A673 (cell line): ENCODE results near the gene TMEM14A. TPM values are rescaled to one million over a fixed set of nuclear protein-coding genes. Genes with fewer than 3 reads are reported as not detected.

Source experiments
- BruUV-seq: library from RNA; stranded (reverse); fragments of 400-500 nt; replicated peaks from 2 replicates; lab custom pipeline; 2021; lab: Mats Ljungman, UMichigan
- CTCF ChIA-PET: fragments of 300-600 bp; sonication (Branson Sonifier 250); formaldehyde crosslinking; loops from one replicate; lab custom pipeline; 2022; ENCODE audit warnings: antibody characterized with exemption; lab: Charles Lee
- POLR2A ChIA-PET: fragments of 300-600 bp; sonication (Branson Sonifier 250); formaldehyde crosslinking; loops from one replicate; lab custom pipeline; 2022; ENCODE audit warnings: antibody characterized with exemption; ENCODE audit not compliant: low non-redundant PET; lab: Charles Lee
- DNase-seq: peaks from one replicate; pipeline ENCODE4 v3.0.0-alpha.2; 2015; ENCODE audit warnings: low spot score
- H3K27ac ChIP-seq: fragments of 200-600 bp; sonication (generic); 2 replicates; pipeline ENCODE4 v1.5.1; 2016; ENCODE audit warnings: mixed run types, low read depth, mild to moderate bottlenecking, mixed read lengths, antibody characterized with exemption, low read length; ENCODE audit not compliant: poor library complexity, severe bottlenecking
- H3K27me3 ChIP-seq: fragments of 200-600 bp; sonication (generic); replicated peaks from 2 replicates; pipeline ENCODE4 v1.6.1; 2017; ENCODE audit warnings: mixed run types, low read depth, mild to moderate bottlenecking, mixed read lengths, antibody characterized with exemption, low read length; ENCODE audit not compliant: insufficient read depth, poor library complexity
- H3K36me3 ChIP-seq: fragments of 200-600 bp; sonication (generic); 2 replicates; pipeline ENCODE4 v1.6.1; 2016; ENCODE audit warnings: mixed run types, mild to moderate bottlenecking, mixed read lengths, antibody characterized with exemption, low read length; ENCODE audit not compliant: insufficient read depth, poor library complexity, severe bottlenecking
- H3K4me1 ChIP-seq: fragments of 200-600 bp; sonication (generic); 2 replicates; pipeline ENCODE4 v1.6.1; 2017; ENCODE audit warnings: mixed run types, mild to moderate bottlenecking, mixed read lengths, antibody characterized with exemption, low read length; ENCODE audit not compliant: insufficient read depth, poor library complexity, severe bottlenecking
- H3K4me3 ChIP-seq: fragments of 200-600 bp; sonication (generic); 2 replicates; pipeline ENCODE4 v1.5.1; 2016; ENCODE audit warnings: low read depth, mixed run types, mild to moderate bottlenecking, mixed read lengths, low read length; ENCODE audit not compliant: poor library complexity, severe bottlenecking
- H3K9me3 ChIP-seq: fragments of 200-600 bp; sonication (generic); 2 replicates; pipeline ENCODE4 v1.6.1; 2016; ENCODE audit warnings: mixed run types, low read depth, mild to moderate bottlenecking, mixed read lengths, antibody characterized with exemption, low read length; ENCODE audit not compliant: poor library complexity, severe bottlenecking
- EZH2 ChIP-seq: fragments of 200-600 bp; sonication (generic); IDR thresholded peaks from 2 replicates; pipeline ENCODE4 v1.6.1; 2017; ENCODE audit warnings: borderline replicate concordance, low read depth, mild to moderate bottlenecking, mixed read lengths, antibody characterized with exemption, low read length; ENCODE audit not compliant: poor library complexity, severe bottlenecking
- intact Hi-C: fragments of 100-400 bp; cut with micrococcal nuclease; formaldehyde crosslinking; loops from one replicate; pipeline ENCODE4 v1.10.0; 2022; ENCODE audit not compliant: unreplicated experiment
- total RNA-seq: library from RNA; stranded (reverse); gene quantifications from 2 replicates; pipeline ENCODE4 v1.2.3, GENCODE V29; 2021
- TF ChIP-seq, protein P1 (sequence below): fragments of 300-800, 200-600 bp; sonication (generic); conservative IDR thresholded peaks from 2 replicates; pipeline ENCODE4 v1.5.1; 2017; ENCODE audit warnings: low read depth, mild to moderate bottlenecking, antibody characterized with exemption, low read length, moderate library complexity, mixed read lengths

The TMEM14A gene
- total RNA-seq, 1 experiment from 2014 or later, result 8.4 TPM

DNA sequence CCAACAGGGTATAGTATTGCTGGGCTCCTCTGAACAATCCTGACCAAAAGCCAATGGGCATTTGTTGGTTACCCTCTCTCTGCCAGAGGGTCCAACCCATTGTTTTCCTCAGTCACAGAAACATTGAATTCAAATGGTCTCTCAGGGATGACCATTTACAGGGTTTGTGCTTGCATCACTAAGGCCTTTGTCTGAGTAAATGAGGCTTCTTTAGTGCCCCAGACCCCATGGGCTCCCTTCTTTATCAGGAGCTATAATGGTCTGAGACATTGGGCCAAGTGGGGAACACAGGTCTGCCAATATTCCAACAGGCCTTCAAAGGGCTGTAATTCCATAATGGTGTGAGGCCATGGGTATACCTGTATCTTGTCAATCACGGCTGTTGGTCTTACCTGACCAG lies 65.2 kb downstream of the TMEM14A start:
- H3K36me3 ChIP-seq, result no peaks in the 10 kb centered on the region
- intact Hi-C loops, result no loop called here
- BruUV-seq, result no TSS peak
- H3K9me3 ChIP-seq, result no peaks in the 10 kb centered on the region
- no peaks in the 10 kb centered on the region for H3K4me1 ChIP-seq
- ChIA-PET CTCF (no interaction called here), POLR2A (no interaction called here)
- no peaks in the 10 kb centered on the region for H3K27me3 ChIP-seq
- H3K27ac ChIP-seq, result no peak overlapping the region
- no peak overlapping the region for H3K4me3 ChIP-seq
- DNase-seq, result no peak
- TF ChIP-seq, protein P1, sequence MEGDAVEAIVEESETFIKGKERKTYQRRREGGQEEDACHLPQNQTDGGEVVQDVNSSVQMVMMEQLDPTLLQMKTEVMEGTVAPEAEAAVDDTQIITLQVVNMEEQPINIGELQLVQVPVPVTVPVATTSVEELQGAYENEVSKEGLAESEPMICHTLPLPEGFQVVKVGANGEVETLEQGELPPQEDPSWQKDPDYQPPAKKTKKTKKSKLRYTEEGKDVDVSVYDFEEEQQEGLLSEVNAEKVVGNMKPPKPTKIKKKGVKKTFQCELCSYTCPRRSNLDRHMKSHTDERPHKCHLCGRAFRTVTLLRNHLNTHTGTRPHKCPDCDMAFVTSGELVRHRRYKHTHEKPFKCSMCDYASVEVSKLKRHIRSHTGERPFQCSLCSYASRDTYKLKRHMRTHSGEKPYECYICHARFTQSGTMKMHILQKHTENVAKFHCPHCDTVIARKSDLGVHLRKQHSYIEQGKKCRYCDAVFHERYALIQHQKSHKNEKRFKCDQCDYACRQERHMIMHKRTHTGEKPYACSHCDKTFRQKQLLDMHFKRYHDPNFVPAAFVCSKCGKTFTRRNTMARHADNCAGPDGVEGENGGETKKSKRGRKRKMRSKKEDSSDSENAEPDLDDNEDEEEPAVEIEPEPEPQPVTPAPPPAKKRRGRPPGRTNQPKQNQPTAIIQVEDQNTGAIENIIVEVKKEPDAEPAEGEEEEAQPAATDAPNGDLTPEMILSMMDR, result no peak
- TF ChIP-seq EZH2, result no peak

Other genes starting within 250 kb of the TMEM14A start
- 20.9 and 21.9 TPM in 2 replicates for gene TRAM2, start 94.1 kb upstream of the TMEM14A start, total RNA-seq
- not detected in 2 replicates for gene GSTA2, start 92.4 kb downstream of the TMEM14A start, total RNA-seq
- gene GSTA1, start 132.7 kb downstream of the TMEM14A start, total RNA-seq, result not detected in 2 replicates
- gene GSTA5, start 169.7 kb downstream of the TMEM14A start, total RNA-seq, result not detected in 2 replicates
- not detected in 2 replicates for gene GSTA3, start 238.6 kb downstream of the TMEM14A start, total RNA-seq